Ammon's horn (tissue), 1 donor: ENCODE results near the gene TTC7B.

ENCODE experiments used
- DNase-seq: peaks from one replicate; pipeline ENCODE4 v3.0.0-alpha.2; 2016; ENCODE audit warnings: low spot score

TTC7B gene

DNA sequence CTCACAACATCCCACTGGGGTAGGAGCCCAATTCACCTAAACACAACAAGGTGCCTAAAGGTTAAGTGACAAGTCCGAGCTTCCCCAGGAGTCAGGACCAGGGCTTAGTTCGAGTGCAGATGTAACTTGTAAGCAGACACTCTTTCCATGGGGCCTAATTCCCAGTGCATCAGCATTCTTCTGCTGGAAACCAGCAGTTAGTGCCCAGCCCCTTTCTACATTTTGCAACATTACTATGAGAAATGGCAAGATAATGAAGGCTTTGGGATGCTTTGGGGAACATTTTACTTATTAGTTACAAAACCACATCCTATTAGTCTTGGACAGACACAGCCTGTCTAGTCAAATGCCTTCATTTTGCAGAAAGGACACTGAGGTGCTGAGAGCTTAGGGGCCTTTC lies 239.6 kb downstream of the TTC7B start:
- DNase-seq: no peak

GRCh38 chr14:90575781-90576180 lies 240.4 kb downstream of the TTC7B start:
- no peak for DNase-seq

DNA sequence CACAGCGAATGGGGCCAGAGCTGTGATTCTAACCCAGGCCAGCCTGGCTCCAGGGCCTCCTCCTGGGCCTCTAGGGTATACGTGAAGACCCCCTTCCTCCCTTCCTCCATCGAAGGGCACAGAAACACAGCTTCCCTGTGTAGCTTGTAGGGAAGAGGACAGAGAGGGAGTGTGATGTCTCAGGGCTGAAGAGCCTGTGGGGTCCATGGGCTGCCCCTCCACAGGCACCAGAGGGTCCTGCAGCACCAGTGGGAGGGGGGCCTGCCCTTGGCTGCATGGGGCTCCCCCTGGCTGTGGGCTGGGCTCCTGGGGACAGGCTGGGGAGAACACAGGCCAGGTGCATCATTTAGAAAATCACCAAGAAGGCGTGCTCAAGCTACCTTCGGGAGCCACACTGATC lies 240.9 kb downstream of the TTC7B start:
- DNase-seq: no peak

- no peak for DNase-seq
Measured at GRCh38 chr14:90574188-90575131, 241.8 kb downstream of the TTC7B start.

DNA sequence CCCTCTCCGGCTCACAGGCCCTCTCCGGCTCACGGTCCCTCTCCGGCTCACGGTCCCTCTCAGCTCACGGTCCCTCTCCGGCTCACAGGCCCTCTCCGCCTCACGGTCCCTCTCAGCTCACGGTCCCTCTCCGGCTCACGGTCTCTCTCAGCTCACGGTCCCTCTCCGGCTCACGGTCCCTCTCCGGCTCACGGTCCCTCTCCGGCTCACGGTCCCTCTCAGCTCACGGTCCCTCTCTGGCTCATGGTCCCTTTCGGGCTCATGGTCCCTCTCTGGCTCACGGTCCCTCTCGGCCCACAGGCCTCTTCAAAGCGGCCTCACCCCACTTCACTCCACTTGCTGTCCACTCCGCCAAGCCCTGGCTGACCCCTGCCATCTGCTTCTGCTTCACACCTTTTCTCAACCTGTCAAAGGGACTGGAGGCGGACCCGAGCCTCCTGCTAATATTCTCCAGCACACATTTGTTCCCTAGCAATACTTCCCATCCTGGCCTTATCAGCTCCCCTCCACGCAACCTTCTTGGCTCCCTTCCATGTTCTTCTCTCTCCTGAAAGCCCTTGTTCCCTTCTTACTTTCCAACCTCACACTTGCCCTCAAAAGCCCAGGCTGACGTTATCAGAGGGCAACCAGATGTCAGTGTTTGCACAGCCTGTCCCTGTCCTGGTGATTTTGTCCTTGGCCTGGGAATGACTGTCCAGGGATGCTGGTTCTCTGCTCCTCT lies 242.7 kb downstream of the TTC7B start:
- DNase-seq: no peak

- DNase-seq: no peak
Measured at GRCh38 chr14:90572441-90573150, 243.6 kb downstream of the TTC7B start.

GRCh38 chr14:90571149-90571947 lies 244.9 kb downstream of the TTC7B start:
- no peak for DNase-seq

DNA sequence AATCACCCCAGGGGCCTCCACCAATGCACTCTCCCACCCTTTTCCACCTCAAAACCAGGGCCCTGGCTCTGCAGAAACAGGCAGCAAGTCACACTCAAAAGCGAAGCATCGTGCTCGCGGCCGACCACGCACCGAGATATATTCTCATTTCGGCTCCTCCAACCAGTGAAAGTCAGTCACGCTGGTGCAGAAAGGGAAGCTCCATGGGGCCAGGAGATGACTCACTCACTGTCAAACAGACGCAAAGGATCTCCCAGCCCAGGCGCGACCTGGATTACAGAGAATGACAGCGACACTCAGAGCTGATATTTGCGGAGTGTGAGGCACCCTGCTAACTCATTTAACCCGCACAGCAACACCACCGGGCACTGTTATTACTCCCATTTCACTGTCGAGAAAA lies 245.8 kb downstream of the TTC7B start:
- no peak for DNase-seq

DNA sequence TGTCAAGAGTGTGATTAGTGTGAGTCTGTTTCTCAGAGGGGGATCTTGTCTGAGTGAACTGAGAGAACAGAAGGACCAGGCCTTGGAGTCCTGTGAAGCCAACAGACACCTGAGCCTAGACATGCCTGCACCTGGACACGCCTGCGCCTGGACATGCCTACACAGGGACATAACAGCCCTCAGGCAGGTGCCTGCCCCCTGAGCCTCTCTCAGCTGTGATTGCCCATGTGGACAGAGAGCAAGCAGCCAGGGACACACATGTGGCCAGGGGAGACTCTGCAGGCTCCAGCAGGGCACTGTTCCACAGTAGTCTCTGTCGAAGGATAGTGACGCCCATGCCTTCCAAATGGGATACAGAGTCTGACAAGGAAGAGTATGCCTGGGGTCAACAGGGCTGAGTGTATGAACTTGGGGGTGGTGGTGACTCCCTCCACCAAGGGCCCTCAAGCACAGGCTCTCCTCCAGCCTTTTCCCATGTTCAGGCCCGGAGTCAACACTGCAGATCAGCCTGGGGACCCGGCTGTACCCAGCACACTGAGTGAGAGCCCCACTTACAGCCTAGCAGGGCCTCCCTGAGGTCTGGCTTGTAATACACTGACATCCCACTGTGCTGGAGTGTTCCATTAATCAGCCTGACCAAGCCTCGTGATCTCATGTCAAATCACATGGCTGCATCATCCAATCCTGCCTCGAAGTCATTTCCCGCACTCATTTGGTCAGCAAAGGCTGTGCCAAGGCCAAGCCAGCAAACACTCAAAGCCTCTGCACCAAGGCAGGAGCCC lies 246.4 kb downstream of the TTC7B start:
- no peak for DNase-seq

- DNase-seq: no peak
Measured at GRCh38 chr14:90569201-90569600, 247.0 kb downstream of the TTC7B start.

DNA sequence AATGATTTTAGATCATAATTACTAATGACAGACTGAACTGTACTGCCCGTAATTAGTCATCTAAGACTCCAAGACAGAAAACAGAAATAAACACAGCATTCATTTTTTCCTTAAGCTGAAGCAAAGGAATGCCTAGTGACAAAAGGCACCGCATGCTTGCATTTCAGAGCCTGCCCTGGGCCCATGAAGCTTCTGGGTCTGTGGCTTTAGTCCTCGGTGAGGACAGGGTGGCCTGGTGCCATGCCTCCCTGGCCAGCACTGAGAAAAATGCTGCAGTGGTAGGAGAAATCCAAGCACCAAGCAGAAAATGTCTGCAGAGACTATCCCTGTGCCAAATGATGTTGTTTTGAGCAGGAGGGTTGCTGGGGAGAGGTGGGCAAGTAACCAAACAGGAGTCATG lies 247.8 kb downstream of the TTC7B start:
- peak; percentile 79 for DNase-seq

DNA sequence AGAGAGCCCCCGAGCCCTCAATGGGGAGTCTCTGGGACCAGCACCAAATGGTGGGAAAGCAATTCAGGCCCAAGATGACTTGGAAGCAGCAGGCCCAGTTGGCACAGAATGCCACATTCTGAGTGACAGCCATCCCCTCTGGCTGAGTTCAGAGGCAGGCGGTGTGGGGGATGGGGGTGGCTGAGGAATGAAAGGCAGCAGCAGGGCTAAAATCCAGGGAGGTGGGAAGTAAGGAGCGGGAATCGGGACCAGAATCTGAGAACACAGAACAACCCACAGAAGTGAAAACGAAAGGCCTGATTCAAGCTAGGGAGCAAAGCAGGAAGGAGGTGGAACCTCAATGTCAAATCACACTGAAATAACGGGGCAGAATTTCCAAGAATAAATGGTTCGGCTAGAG lies 248.2 kb downstream of the TTC7B start:
- DNase-seq: peak; percentile 78

GRCh38 chr14:90567191-90567590 lies 249.0 kb downstream of the TTC7B start:
- DNase-seq: peak; percentile 94

DNA sequence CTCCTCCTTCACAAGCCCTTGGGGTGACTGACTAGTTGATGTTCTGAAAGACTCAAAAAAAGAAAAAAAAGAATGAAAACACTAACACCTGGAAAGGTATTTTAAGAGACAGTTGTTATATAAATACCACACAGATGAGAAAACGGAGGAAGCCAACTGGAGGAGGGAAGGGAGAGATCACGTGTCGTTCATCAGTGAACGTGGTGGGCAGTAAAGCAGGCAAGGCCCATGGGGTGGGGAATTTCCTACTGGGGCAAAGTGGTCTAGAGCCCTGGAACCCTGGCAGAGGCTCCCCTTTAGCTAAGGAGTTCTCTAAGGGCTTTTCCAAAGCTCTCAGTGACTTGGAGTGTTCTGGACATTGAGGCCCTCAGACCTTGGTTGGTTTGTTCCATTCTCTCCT lies 249.7 kb downstream of the TTC7B start:
- no peak for DNase-seq

DNA sequence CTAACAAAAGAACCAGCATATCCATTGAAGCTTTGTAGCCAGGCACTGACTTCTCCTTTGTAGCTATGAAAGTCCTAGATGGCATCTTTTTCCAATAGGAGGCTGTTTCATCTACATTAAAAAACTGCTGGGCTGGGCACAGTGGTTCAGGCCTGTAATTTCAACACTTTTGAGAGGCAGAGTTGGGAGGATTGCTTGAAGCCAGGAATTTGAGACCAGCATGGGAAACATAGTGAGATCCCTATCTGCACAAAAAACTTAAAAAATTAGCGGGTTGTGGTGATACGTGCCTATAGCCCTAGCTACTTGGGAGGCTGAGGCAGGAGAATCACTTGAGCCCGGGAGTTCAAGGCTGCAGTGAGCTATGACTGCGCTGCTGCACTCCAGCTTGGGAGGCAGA lies 251.7 kb downstream of the TTC7B start:
- no peak for DNase-seq

GRCh38 chr14:90562652-90563051 lies 253.6 kb downstream of the TTC7B start:
- DNase-seq: no peak

DNA sequence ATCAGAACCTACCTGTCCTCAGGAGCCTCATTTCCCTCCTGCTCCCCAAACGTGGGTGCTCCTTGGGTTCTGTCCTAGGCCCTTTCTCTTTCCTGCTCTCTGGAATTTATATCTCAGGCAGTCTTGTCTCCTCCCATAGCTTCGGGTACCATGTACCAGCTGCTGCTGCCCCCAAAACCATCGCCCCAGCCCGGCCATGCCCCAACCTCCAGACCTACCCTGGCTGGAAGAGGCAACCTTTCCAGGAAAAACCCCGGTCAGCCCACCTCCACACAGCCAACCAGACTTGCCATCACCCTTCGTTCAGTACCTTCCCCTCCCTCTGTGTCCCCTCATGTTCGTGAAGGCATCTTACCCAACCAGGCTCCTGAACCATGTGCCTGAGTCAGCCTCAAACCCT lies 254.3 kb downstream of the TTC7B start:
- no peak for DNase-seq

DNA sequence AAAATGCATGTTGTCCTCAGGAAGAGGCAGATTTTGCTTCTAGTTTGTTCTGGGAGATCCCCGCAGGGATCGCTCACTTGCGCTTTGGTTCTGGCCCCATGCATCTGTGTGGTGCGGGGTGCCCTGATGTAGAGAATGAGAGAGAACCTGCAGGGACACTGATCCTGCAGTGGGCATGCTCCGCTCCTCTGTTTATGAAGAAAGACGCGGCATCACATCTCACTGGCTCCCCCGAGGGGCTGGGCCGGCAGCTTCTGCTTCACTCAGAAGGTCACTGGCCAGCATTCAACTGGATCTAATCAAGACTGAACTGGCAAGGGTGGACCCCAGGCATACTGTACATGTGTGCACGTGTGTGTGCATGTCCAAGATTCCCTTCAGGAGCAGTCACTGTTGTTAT lies 255.2 kb downstream of the TTC7B start:
- DNase-seq: no peak

GRCh38 chr14:90560558-90560957 lies 255.7 kb downstream of the TTC7B start:
- DNase-seq: no peak

GRCh38 chr14:90559811-90560492 lies 256.3 kb downstream of the TTC7B start:
- no peak for DNase-seq
